NCI-H524 (cell line): ENCODE data around the gene MT2A.
"Not testable (repeated sequence)": the region's sequence is repeated elsewhere in the genome, so short reads cannot be mapped to it uniquely, and the experiment has no call there.

ENCODE experiments used
- DNase-seq, 2 experiments: peaks; one replicate each; lab custom pipeline; 2025; lab: John Stamatoyannopoulos, UW

The MT2A gene

GRCh38 chr16:56608043-56608875, at the start of gene MT2A:
MT2A (plus strand) TSS chr16:56608584; CDS start chr16:56608656, 72 bp downstream.
- DNase-seq: peak; percentile 94 to 95

GRCh38 chr16:56559109-56559508, 49.3 kb upstream of the MT2A start:
- DNase-seq: no peak

GRCh38 chr16:56560447-56560846, 47.9 kb upstream of the MT2A start:
- DNase-seq: no peak

GRCh38 chr16:56561126-56561525, 47.3 kb upstream of the MT2A start:
- no peak for DNase-seq

GRCh38 chr16:56564793-56565477, 43.4 kb upstream of the MT2A start, which contains the start of gene MT4:
MT4 (plus strand) TSS chr16:56565073; CDS start chr16:56565129, 56 bp downstream.
- DNase-seq: no peak

- DNase-seq: no peak
These were observed 38.4 kb upstream of the MT2A start for GRCh38 chr16:56569971-56570370.

GRCh38 chr16:56571525-56571924, 36.9 kb upstream of the MT2A start:
- no peak for DNase-seq

GRCh38 chr16:56574625-56575024, 33.8 kb upstream of the MT2A start:
- no peak for DNase-seq

- peak; percentile 31 to 35 for DNase-seq
These were observed 31.6 kb upstream of the MT2A start for GRCh38 chr16:56576585-56577299.

GRCh38 chr16:56577300-56577625, 31.1 kb upstream of the MT2A start:
- no peak for DNase-seq

GRCh38 chr16:56580391-56581048, 27.9 kb upstream of the MT2A start:
- no peak for DNase-seq

- DNase-seq: not testable (repeated sequence)
These were observed 25.5 kb upstream of the MT2A start for GRCh38 chr16:56582911-56583310.

GRCh38 chr16:56583351-56584168, 24.8 kb upstream of the MT2A start:
- no peak for DNase-seq

- no peak for DNase-seq
These were observed 24.1 kb upstream of the MT2A start for GRCh38 chr16:56584276-56584675.

GRCh38 chr16:56588781-56589140, 19.6 kb upstream of the MT2A start:
- peak in 1 of 2 experiments; percentile 26 for DNase-seq

GRCh38 chr16:56589141-56590039, 19.0 kb upstream of the MT2A start, which contains the start of gene MT3:
MT3 (plus strand) TSS chr16:56589528; CDS start chr16:56589591, 63 bp downstream.
- peak; percentile 78 to 92 for DNase-seq

- no peak for DNase-seq
These were observed 16.9 kb upstream of the MT2A start for GRCh38 chr16:56591377-56592060.

- DNase-seq: no peak
These were observed 14.7 kb upstream of the MT2A start for GRCh38 chr16:56593573-56594291.

GRCh38 chr16:56594292-56594619, 14.1 kb upstream of the MT2A start:
- DNase-seq: no peak
